Lung (tissue), 13 donors: Measurements from ENCODE around the gene SHOC2. TPM values are rescaled to one million over a fixed set of nuclear protein-coding genes. Genes with fewer than 3 reads are reported as not detected.

Experiments used
- ATAC-seq: fragments of 200-7000 bp; cut with Tn5 transposase; one replicate; pipeline ENCODE4 v1.9.1; 2020; ENCODE audit warnings: moderate number of reproducible peaks; ENCODE audit not compliant: insufficient read depth, low FRiP score
- DNase-seq, 3 donors: peaks; one replicate each; pipeline ENCODE4 v3.0.0-alpha.2; 2013 to 2017
- H3K27ac ChIP-seq, 2 donors: one replicate each; pipeline ENCODE4 v1.5.1; 2013; ENCODE audit warnings: mild to moderate bottlenecking in 2 of 2, moderate library complexity in 2 of 2, control low read depth in 1 of 2, inconsistent platforms in 1 of 2, low read depth in 1 of 2, low read length in 1 of 2
- H3K27me3 ChIP-seq, 3 donors: one replicate each; pipeline ENCODE4 v1.5.1; 2013; ENCODE audit warnings: low read length in 2 of 3; ENCODE audit not compliant: control insufficient read depth in 3 of 3, insufficient read depth in 3 of 3
- H3K36me3 ChIP-seq, 4 donors: one replicate each; pipeline ENCODE4 v1.5.1; 2013; ENCODE audit warnings: low read length in 4 of 4, mild to moderate bottlenecking in 1 of 4, moderate library complexity in 1 of 4; ENCODE audit not compliant: control insufficient read depth in 4 of 4, insufficient read depth in 4 of 4
- H3K4me1 ChIP-seq, 5 donors: one replicate each; pipeline ENCODE4 v1.5.1; 2013; ENCODE audit warnings: low read length in 5 of 5, mild to moderate bottlenecking in 2 of 5, moderate library complexity in 1 of 5; ENCODE audit not compliant: control insufficient read depth in 5 of 5, insufficient read depth in 5 of 5
- H3K4me3 ChIP-seq: one replicate; pipeline ENCODE4 v1.5.1; 2013; ENCODE audit warnings: mild to moderate bottlenecking, control low read depth, moderate library complexity
- H3K9ac ChIP-seq, 2 donors: one replicate each; pipeline ENCODE4 v1.5.1; 2013; ENCODE audit warnings: low read length in 2 of 2, control low read depth in 1 of 2; ENCODE audit not compliant: insufficient read depth in 1 of 2
- H3K9me3 ChIP-seq, 4 donors: one replicate each; pipeline ENCODE4 v1.5.1; 2013; ENCODE audit warnings: low read length in 3 of 4, mild to moderate bottlenecking in 1 of 4, moderate library complexity in 1 of 4; ENCODE audit not compliant: control insufficient read depth in 4 of 4, insufficient read depth in 3 of 4
- WGBS, 2 donors: extraction: QIAGEN DNeasy Blood & Tissue Kit; methylation state at CpG; one replicate each; pipeline ENCODE4 v1.1.7; 2013; 5-methylcytosine and 5-hydroxymethylcytosine counted together
- polyA plus RNA-seq, 2 donors: library from polyadenylated mRNA; stranded (reverse); fragments of 200-250 nt; gene quantifications; one replicate each; pipeline ENCODE4 v1.2.1, GENCODE V29; 2013
- small RNA-seq: library from RNA; depleted of rRNA; stranded (forward); fragments of <200 nt; gene quantifications from one replicate; pipeline ENCODE3, GENCODE V24; 2014; ENCODE audit warnings: low replicate concordance
- total RNA-seq, 2 donors: library from RNA; depleted of rRNA in 1 of 2; stranded (reverse); fragments of >200 nt in 1 of 2; gene quantifications; one replicate each; pipeline ENCODE4 v1.2.1, GENCODE V29; 2014 to 2021
- TF ChIP-seq, protein P1 (sequence below): IDR thresholded peaks from 2 replicates; pipeline ENCODE4 v1.5.1; 2012; ENCODE audit warnings: mild to moderate bottlenecking; ENCODE audit errors: control extremely low read depth, extremely low read depth
- donor health status: control.
- donor health status: control.
- donor health status: Bipolar disorder and iron deficiency.
- donor health status: healthy.
- donor health status: DM: yes; HTN: yes; CAD: no.

SHOC2 gene
- total and polyA plus RNA-seq, 4 donors, result 17.3 to 74.9 (median 35.3) TPM

DNA sequence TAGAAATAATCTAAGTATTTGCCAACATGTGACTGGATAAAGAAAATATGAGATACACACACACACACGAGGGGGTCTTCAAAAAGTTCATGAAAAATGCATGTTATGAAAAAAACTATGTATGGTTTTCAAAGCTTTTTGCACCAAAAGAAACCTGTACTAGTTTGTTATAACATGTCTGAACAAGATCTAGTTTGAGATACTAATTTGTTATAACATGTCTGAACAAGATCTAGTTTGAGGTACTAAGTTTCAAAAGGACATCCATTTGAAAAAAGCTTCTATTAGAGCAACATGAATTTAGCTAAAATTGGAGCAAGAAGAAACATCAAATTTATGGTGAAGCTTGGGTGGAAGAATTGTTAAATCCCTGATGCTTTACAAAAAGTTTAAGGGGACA lies 137.6 kb downstream of the SHOC2 start:
- H3K9me3 ChIP-seq, result peaks cover 0 to 12% (median 0%) of the 10 kb centered on the region in 4 donors
- H3K4me3 ChIP-seq, result no peak overlapping the region
- TF ChIP-seq, protein P1, sequence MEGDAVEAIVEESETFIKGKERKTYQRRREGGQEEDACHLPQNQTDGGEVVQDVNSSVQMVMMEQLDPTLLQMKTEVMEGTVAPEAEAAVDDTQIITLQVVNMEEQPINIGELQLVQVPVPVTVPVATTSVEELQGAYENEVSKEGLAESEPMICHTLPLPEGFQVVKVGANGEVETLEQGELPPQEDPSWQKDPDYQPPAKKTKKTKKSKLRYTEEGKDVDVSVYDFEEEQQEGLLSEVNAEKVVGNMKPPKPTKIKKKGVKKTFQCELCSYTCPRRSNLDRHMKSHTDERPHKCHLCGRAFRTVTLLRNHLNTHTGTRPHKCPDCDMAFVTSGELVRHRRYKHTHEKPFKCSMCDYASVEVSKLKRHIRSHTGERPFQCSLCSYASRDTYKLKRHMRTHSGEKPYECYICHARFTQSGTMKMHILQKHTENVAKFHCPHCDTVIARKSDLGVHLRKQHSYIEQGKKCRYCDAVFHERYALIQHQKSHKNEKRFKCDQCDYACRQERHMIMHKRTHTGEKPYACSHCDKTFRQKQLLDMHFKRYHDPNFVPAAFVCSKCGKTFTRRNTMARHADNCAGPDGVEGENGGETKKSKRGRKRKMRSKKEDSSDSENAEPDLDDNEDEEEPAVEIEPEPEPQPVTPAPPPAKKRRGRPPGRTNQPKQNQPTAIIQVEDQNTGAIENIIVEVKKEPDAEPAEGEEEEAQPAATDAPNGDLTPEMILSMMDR, result no peak
- no peak for DNase-seq
- WGBS, 2 donors, result 52 to 75% methylated on average over 1 of the region's 1 CpG
- no peak overlapping the region for H3K27ac ChIP-seq
- no peak for ATAC-seq
- no peaks in the 10 kb centered on the region for H3K36me3 ChIP-seq
- H3K27me3 ChIP-seq, result no peaks in the 10 kb centered on the region
- no peaks in the 10 kb centered on the region for H3K4me1 ChIP-seq
- no peak overlapping the region for H3K9ac ChIP-seq

Small RNA genes within 50 kb of the gene (small RNA-seq; reads per million reads assigned to genes)
- gene MIR548E, result 3.9 reads per million, percentile 93 among the genes with 10 or more reads in this experiment

Other genes with a start within 250 kb of the SHOC2 start
- 100 to 1,000 TPM in 1 of 2 donors, 10 to 100 TPM in 1; 35.6 to 186 TPM for gene PDCD4, start 47.7 kb upstream of the SHOC2 start, total RNA-seq
- 10 to 100 TPM; 26.7 to 31.4 TPM for gene PDCD4, start 47.7 kb upstream of the SHOC2 start, polyA plus RNA-seq
- 10 to 100 TPM; 27.5 to 42.4 TPM for gene BBIP1, start 424 bp upstream of the SHOC2 start, total RNA-seq
- gene BBIP1, start 424 bp upstream of the SHOC2 start, polyA plus RNA-seq, result 10 to 100 TPM; 20.5 to 33.7 TPM
- 1 to 10 TPM in 1 of 2 donors, under 1 TPM in 1; 0.37 to 9.8 TPM for gene ADRA2A, start 157.4 kb downstream of the SHOC2 start, total RNA-seq
- 1 to 10 TPM in 1 of 2 donors, under 1 TPM in 1; 0.63 to 2.5 TPM for gene ADRA2A, start 157.4 kb downstream of the SHOC2 start, polyA plus RNA-seq